Measurements from ENCODE around the gene STARD3. TPM values are rescaled to one million over a fixed set of nuclear protein-coding genes. Genes with fewer than 3 reads are reported as not detected.
A peak's percentile ranks its signal among the peaks of the same experiment; 100 is the strongest.

STARD3 gene
- polyA plus RNA-seq, 1 donor from 2014 or later: 105 TPM

DNA sequence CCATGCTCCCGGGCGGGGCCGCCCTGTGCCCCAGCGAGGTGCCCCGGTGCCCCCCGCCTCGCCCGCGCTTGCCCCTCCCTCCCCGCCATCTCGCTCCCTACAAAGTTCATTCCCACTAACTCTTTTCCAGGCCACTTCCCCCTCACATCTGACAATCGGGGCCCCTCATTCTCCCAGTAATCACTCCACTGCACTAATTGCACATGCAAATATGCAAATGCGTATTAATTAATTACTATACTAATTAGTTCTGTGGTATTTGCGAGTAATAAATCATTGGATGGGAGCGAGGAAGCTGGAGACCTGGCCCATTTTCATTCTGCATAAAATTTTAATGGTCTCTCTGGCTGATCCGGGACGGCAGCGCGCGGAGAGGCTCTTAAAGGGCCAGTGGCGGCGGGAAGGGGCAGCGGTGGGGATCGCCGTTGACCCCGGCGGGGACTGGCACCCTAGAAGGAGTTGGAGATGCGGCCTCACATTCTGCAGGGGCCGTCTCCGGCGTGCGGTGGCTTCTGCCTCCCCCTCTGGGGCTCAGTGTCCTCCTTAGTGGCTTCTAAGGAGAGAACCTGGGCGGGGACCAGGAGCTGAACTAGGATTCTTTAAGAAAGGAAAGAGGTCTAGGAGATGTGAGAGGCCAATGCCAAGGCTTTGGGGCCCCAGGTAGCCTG lies 18.6 kb upstream of the STARD3 start:
- TF ChIP-seq MXI1 (conservative IDR thresholded peaks at IDR 0.05; ENCODE audit: poor library complexity, severe bottlenecking) (no peak), POLR2AphosphoS5 (IDR thresholded peaks at IDR 0.05) (peak; percentile 1)
- H3K4me3 ChIP-seq (ENCODE audit: low read length): peak overlapping the region; percentile 65
- peak overlapping the region; percentile 80 for H3K4me2 ChIP-seq (ENCODE audit: low read length)
- H3F3A ChIP-seq (ENCODE audit: insufficient read depth, low read length, poor library complexity, severe bottlenecking): no peaks in the 10 kb centered on the region
- H2AFZ ChIP-seq (ENCODE audit: low read depth, low read length): no peak overlapping the region
- H3K9me3 ChIP-seq (ENCODE audit: low read length): no peaks in the 10 kb centered on the region
- no peaks in the 10 kb centered on the region for H4K20me1 ChIP-seq (ENCODE audit: insufficient read depth)
- peak overlapping the region; percentile 34 for H3K9ac ChIP-seq (ENCODE audit: low read length)
- H3K9me2 ChIP-seq (ENCODE audit: insufficient read depth, low read length): no peaks in the 10 kb centered on the region
- no peak overlapping the region for H3K27ac ChIP-seq (ENCODE audit: low read length)
- H3K27me3 ChIP-seq (ENCODE audit: insufficient read depth, low read depth, low read length): peaks cover 47% of the 10 kb centered on the region
- H3K79me2 ChIP-seq (replicated peaks; ENCODE audit: insufficient read depth, low read length): no peaks in the 10 kb centered on the region
- no peaks in the 10 kb centered on the region for H3K36me3 ChIP-seq (ENCODE audit: insufficient read depth, low read length)

GRCh38 chr17:39618956-39619785 lies 17.8 kb upstream of the STARD3 start:
- no peak overlapping the region for H3K9ac ChIP-seq (ENCODE audit: low read length)
- TF ChIP-seq RAD21 (conservative IDR thresholded peaks at IDR 0.05) (no peak), CTCF (IDR thresholded peaks at IDR 0.05; ENCODE audit: poor library complexity, severe bottlenecking) (no peak), POLR2AphosphoS5 (IDR thresholded peaks at IDR 0.05) (no peak), MXI1 (conservative IDR thresholded peaks at IDR 0.05; ENCODE audit: poor library complexity, severe bottlenecking) (no peak), SMC3 (conservative IDR thresholded peaks at IDR 0.05; ENCODE audit: poor library complexity) (no peak), EP300 (conservative IDR thresholded peaks at IDR 0.05; ENCODE audit: poor library complexity, severe bottlenecking) (no peak), TAF1 (IDR thresholded peaks at IDR 0.05; ENCODE audit: low read depth) (no peak), EZH2 (IDR thresholded peaks at IDR 0.05; ENCODE audit: borderline replicate concordance, insufficient read depth, low read length, poor library complexity, severe bottlenecking) (no peak)
- TF ChIP-seq, protein P1, sequence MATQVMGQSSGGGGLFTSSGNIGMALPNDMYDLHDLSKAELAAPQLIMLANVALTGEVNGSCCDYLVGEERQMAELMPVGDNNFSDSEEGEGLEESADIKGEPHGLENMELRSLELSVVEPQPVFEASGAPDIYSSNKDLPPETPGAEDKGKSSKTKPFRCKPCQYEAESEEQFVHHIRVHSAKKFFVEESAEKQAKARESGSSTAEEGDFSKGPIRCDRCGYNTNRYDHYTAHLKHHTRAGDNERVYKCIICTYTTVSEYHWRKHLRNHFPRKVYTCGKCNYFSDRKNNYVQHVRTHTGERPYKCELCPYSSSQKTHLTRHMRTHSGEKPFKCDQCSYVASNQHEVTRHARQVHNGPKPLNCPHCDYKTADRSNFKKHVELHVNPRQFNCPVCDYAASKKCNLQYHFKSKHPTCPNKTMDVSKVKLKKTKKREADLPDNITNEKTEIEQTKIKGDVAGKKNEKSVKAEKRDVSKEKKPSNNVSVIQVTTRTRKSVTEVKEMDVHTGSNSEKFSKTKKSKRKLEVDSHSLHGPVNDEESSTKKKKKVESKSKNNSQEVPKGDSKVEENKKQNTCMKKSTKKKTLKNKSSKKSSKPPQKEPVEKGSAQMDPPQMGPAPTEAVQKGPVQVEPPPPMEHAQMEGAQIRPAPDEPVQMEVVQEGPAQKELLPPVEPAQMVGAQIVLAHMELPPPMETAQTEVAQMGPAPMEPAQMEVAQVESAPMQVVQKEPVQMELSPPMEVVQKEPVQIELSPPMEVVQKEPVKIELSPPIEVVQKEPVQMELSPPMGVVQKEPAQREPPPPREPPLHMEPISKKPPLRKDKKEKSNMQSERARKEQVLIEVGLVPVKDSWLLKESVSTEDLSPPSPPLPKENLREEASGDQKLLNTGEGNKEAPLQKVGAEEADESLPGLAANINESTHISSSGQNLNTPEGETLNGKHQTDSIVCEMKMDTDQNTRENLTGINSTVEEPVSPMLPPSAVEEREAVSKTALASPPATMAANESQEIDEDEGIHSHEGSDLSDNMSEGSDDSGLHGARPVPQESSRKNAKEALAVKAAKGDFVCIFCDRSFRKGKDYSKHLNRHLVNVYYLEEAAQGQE (IDR thresholded peaks at IDR 0.05; ENCODE audit: borderline replicate concordance): no peak
- H3K27me3 ChIP-seq (ENCODE audit: insufficient read depth, low read depth, low read length): peaks cover 50% of the 10 kb centered on the region

More at GRCh38 chr17:39618956-39619785, 17.8 kb upstream of the STARD3 start:
- Histone ChIP-seq H3K4me3 (ENCODE audit: low read length) (no peak overlapping the region), H3F3A (ENCODE audit: insufficient read depth, low read length, poor library complexity, severe bottlenecking) (no peaks in the 10 kb centered on the region), H2AFZ (ENCODE audit: low read depth, low read length) (no peak overlapping the region), H3K9me2 (ENCODE audit: insufficient read depth, low read length) (no peaks in the 10 kb centered on the region), H3K36me3 (ENCODE audit: insufficient read depth, low read length) (no peaks in the 10 kb centered on the region), H3K79me2 (replicated peaks; ENCODE audit: insufficient read depth, low read length) (no peaks in the 10 kb centered on the region), H4K20me1 (ENCODE audit: insufficient read depth) (no peaks in the 10 kb centered on the region), H3K27ac (ENCODE audit: low read length) (no peak overlapping the region), H3K9me3 (ENCODE audit: low read length) (no peaks in the 10 kb centered on the region), H3K4me2 (ENCODE audit: low read length) (no peak overlapping the region)

All from neural cell (in vitro differentiated cells).